Measurements from ENCODE around the gene PNPLA1.

GRCh38 chr6:36327919-36328236, 58.0 kb downstream of the PNPLA1 start:
- TF ChIP-seq CTCF (IDR thresholded peaks at IDR 0.05) (no peak), POLR2A (IDR thresholded peaks at IDR 0.05) (no peak)
